Measurements from ENCODE around the gene GRK2. TPM values are rescaled to one million over a fixed set of nuclear protein-coding genes. Genes with fewer than 3 reads are reported as not detected.

The GRK2 gene
- total RNA-seq, 4 donors from 2014 or later = 39.8 to 72.5 (median 47.8) TPM

DNA sequence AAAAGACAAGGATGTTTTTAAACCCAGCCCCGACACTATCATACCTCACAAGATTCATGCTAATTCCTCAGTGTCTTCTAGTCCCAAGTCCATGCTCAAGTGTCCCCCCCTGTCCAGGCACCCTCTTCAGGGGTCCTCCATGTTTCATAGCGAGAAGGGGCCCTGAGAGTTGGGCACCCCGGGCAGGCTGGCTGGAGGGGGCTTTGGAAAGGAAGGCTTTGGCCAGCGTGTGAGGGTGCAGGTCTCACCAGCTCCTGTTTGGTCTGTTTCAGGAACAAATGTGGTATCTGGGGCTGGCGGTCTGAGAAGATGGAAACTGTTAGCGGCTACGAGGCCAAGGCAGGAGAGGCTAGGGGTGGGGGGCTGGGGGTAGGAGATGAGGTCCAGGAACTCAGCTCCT lies 32.5 kb downstream of the GRK2 start:
- TF ChIP-seq CTCF (IDR thresholded peaks at IDR 0.05; ENCODE audit: low read depth) = no peak

- no peak for TF ChIP-seq CTCF (IDR thresholded peaks at IDR 0.05; ENCODE audit: low read depth)
These were observed 33.4 kb downstream of the GRK2 start for GRCh38 chr11:67299471-67300191.

GRCh38 chr11:67300256-67300755 lies 34.0 kb downstream of the GRK2 start:
- no peak for TF ChIP-seq CTCF (IDR thresholded peaks at IDR 0.05; ENCODE audit: low read depth)

GRCh38 chr11:67300756-67301312 lies 34.6 kb downstream of the GRK2 start:
- TF ChIP-seq CTCF (IDR thresholded peaks at IDR 0.05; ENCODE audit: low read depth) = no peak

DNA sequence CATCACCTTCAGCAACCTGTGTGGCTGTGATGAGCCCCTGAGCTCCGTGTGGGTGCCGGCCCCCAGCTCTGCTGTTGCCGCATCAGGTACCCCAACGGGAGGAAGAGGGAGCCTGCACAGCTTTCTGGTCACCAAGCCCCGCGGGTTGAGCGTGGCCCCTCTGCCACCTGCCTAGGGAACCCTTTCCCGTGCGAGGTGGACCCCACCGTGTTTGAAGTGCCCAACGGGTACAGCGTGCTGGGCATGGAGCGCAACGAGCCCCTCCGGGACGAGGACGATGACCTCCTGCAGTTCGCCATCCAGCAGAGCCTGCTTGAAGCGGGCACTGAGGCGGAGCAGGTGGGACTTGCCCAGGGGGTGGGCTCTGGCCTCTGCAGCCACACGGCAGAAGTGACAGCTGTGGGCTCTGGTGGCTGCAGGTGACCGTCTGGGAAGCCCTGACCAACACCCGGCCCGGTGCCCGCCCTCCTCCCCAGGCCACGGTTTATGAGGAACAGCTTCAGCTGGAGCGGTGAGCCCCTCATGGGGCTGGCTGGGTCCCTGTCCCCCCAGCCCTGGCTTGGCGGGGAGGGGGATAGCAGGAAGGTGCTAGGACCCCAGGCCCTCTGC lies 35.1 kb downstream of the GRK2 start:
- no peak for TF ChIP-seq CTCF (IDR thresholded peaks at IDR 0.05; ENCODE audit: low read depth)

GRCh38 chr11:67301951-67302516 lies 35.8 kb downstream of the GRK2 start:
- no peak for TF ChIP-seq CTCF (IDR thresholded peaks at IDR 0.05; ENCODE audit: low read depth)

DNA sequence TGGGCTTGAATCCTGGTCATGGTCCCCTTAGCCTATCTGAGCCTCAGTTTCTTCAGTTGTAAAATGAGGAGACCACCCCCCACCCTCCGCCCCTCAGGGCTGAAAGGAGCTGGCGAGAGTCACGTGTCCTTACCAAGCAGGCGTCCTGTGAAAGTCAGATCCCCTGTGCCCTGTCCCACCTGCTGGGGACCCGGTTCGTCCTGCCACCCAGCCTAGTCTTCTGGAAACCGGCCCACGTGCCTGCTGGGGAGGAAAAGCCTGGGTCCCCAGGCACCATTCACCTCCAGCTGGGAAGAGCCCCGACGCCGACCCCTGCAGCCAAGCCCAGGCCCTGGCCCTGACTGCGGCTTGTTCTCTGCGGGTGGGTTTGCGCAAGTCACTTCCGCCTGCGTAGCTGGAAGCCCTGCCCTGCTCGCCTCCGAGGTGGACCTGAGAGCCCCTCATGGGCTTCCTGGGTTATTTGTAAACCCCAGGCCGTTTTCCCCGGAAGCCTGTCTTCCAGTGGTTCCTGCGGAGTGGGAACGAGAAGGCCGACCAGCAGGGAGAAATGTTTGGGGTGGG lies 36.4 kb downstream of the GRK2 start:
- no peak for TF ChIP-seq CTCF (IDR thresholded peaks at IDR 0.05; ENCODE audit: low read depth)
